HepG2 (cell line): ENCODE data around the gene FNIP2. TPM values are rescaled to one million over a fixed set of nuclear protein-coding genes. Genes with fewer than 3 reads are reported as not detected.

ENCODE experiments used
- ATAC-seq: fragments of 200-7000 bp; cut with Tn5 transposase; 3 replicates; pipeline ENCODE4 v1.9.1; 2020; ENCODE audit warnings: mild to moderate bottlenecking, moderate library complexity
- BruUV-seq: library from RNA; stranded (reverse); fragments of 400-500 nt; replicated peaks from 2 replicates; lab custom pipeline; 2021; lab: Mats Ljungman, UMichigan
- CTCF ChIA-PET: fragments of 300-600 bp; formaldehyde crosslinking; extraction: SDS; loops from one replicate; lab custom pipeline; 2021; ENCODE audit warnings: low total read pairs, inconsistent platforms, low intra/inter-chr PET ratio; lab: Yijun Ruan, JAX
- POLR2A ChIA-PET: fragments of 350-600 bp; sonication (Branson Sonifier 250); formaldehyde crosslinking; loops from one replicate; lab custom pipeline; 2020; ENCODE audit warnings: antibody characterized with exemption, inconsistent platforms; lab: Yijun Ruan, JAX
- DNase-seq: peaks from one replicate; pipeline ENCODE4 v3.0.0-alpha.2; 2015; ENCODE audit warnings: low spot score
- FAIRE-seq: peaks from 3 replicates; lab custom pipeline; 2011; peaks lifted over from hg19 to GRCh38; lab: Jason Lieb, UNC
- H2AFZ ChIP-seq: one replicate; pipeline ENCODE4 v1.6.1; 2011; ENCODE audit warnings: low read length, inconsistent platforms
- H3K27ac ChIP-seq: fragments of 300-600 bp; 3 replicates; pipeline ENCODE4 v1.8.0; 2011; ENCODE audit warnings: mixed run types, mild to moderate bottlenecking, mixed read lengths, low read length, inconsistent platforms; ENCODE audit not compliant: insufficient read depth; ENCODE audit errors: extremely low read length
- H3K27me3 ChIP-seq, 2 experiments: fragments of 200-600 bp in 1 of 2; 2 replicates in 1 of 2; 3 replicates in 1 of 2; pipeline versions ENCODE4 v1.6.0 to v1.8.0; 2011; ENCODE audit warnings: low read length in 2 of 2, mild to moderate bottlenecking in 2 of 2, moderate library complexity in 2 of 2, inconsistent platforms in 1 of 2; ENCODE audit not compliant: insufficient read depth in 2 of 2, control insufficient read depth in 1 of 2
- H3K36me3 ChIP-seq, 2 experiments: fragments of 200-600 bp in 1 of 2; replicated peaks in 1 of 2; 2 replicates in 1 of 2; 3 replicates in 1 of 2; pipeline versions ENCODE4 v1.5.1 to v1.8.0; 2011; ENCODE audit warnings: low read length in 2 of 2, inconsistent platforms in 1 of 2; ENCODE audit not compliant: insufficient read depth in 2 of 2, control insufficient read depth in 1 of 2
- H3K4me1 ChIP-seq: 2 replicates; pipeline ENCODE4 v1.5.1; 2012; ENCODE audit warnings: low read length, inconsistent platforms; ENCODE audit not compliant: insufficient read depth
- H3K4me2 ChIP-seq: 2 replicates; pipeline ENCODE4 v1.6.0; 2011; ENCODE audit warnings: low read depth, low read length, inconsistent platforms
- H3K4me3 ChIP-seq, 3 experiments: fragments of 200-600 bp in 1 of 3; sonication (generic), shearing (Covaris generic) in 1 of 3; replicated peaks in 1 of 3; 2 replicates each; pipeline ENCODE4 v1.5.1; 2011 to 2016; ENCODE audit warnings: low read length in 3 of 3, inconsistent platforms in 2 of 3, low read depth in 2 of 3, mild to moderate bottlenecking in 2 of 3, control low read depth in 1 of 3, mixed read lengths in 1 of 3; ENCODE audit not compliant: insufficient read depth in 1 of 3
- H3K79me2 ChIP-seq: one replicate; pipeline ENCODE4 v1.6.1; 2011; ENCODE audit warnings: low read length, inconsistent platforms; ENCODE audit not compliant: insufficient read depth
- H3K9ac ChIP-seq: 2 replicates; pipeline ENCODE4 v1.6.0; 2011; ENCODE audit warnings: mild to moderate bottlenecking, low read depth, low read length, inconsistent platforms; ENCODE audit not compliant: insufficient read depth
- H3K9me3 ChIP-seq: 2 replicates; pipeline ENCODE4 v1.5.1; 2012; ENCODE audit warnings: mild to moderate bottlenecking, low read length
- H4K20me1 ChIP-seq: 2 replicates; pipeline ENCODE4 v1.6.0; 2011; ENCODE audit warnings: inconsistent platforms, mild to moderate bottlenecking, low read length, moderate library complexity; ENCODE audit not compliant: insufficient read depth
- ASH2L ChIP-seq: fragments of 300-600, 200-600 bp; sonication (generic); IDR thresholded peaks from 2 replicates; pipeline ENCODE4 v1.7.0; 2017; ENCODE audit warnings: low read depth, mild to moderate bottlenecking, moderate library complexity, mixed read lengths, low read length; ENCODE audit not compliant: insufficient read length
- CCAR2 ChIP-seq: fragments of 200-400 bp; formaldehyde crosslinking; optimal IDR thresholded peaks from 2 replicates; pipeline ENCODE3; 2018; ENCODE audit warnings: low read depth, mild to moderate bottlenecking, low read length, moderate library complexity
- FLYWCH1 ChIP-seq: sonication (generic); formaldehyde crosslinking; IDR thresholded peaks from 2 replicates; pipeline ENCODE4 v1.8.1; 2023; ENCODE audit warnings: mild to moderate bottlenecking, missing genetic modification reagents
- GATAD2A ChIP-seq: IDR thresholded peaks from 2 replicates; pipeline ENCODE4 v1.6.1; 2016
- RARA ChIP-seq: IDR thresholded peaks from 2 replicates; pipeline ENCODE4 v1.6.1; 2016; ENCODE audit warnings: missing genetic modification reagents, missing compliant biosample characterization
- SNRNP70 ChIP-seq: fragments of 200-400 bp; formaldehyde crosslinking; IDR thresholded peaks from 2 replicates; pipeline ENCODE4 v1.6.1; 2017; ENCODE audit warnings: mild to moderate bottlenecking, low read depth, low read length, moderate library complexity
- SOX5 ChIP-seq: IDR thresholded peaks from 2 replicates; pipeline ENCODE4 v1.6.1; 2016; ENCODE audit warnings: borderline replicate concordance
- SOX6 ChIP-seq, 2 experiments: fragments of 450-650 bp in 1 of 2; sonication (generic) in 1 of 2; formaldehyde crosslinking in 1 of 2; IDR thresholded peaks; 2 replicates each; pipeline versions ENCODE4 v1.4.0 to v1.6.1; 2017 to 2020; ENCODE audit warnings: antibody characterized with exemption in 1 of 2, mild to moderate bottlenecking in 1 of 2, missing genetic modification reagents in 1 of 2
- TEAD3 ChIP-seq: optimal IDR thresholded peaks from 2 replicates; pipeline ENCODE3; 2016; ENCODE audit warnings: borderline replicate concordance
- ZBTB38 ChIP-seq: sonication (generic); formaldehyde crosslinking; IDR thresholded peaks from 2 replicates; pipeline ENCODE4 v1.5.1; 2020; ENCODE audit warnings: mild to moderate bottlenecking, missing genetic modification reagents
- ZNF230 ChIP-seq: sonication (generic); formaldehyde crosslinking; IDR thresholded peaks from 2 replicates; pipeline ENCODE4 v1.4.0; 2020; ENCODE audit warnings: mild to moderate bottlenecking, missing genetic modification reagents
- ZNF782 ChIP-seq: sonication (generic); formaldehyde crosslinking; IDR thresholded peaks from 2 replicates; pipeline ENCODE4 v1.4.0; 2020; ENCODE audit warnings: missing genetic modification reagents, mild to moderate bottlenecking, borderline replicate concordance
- WGBS: methylation state at CpG from one replicate; pipeline ENCODE4 v1.1.6; 2017; ENCODE audit warnings: low lambda C conversion rate; 5-methylcytosine and 5-hydroxymethylcytosine counted together
- in situ Hi-C: cut with HindIII; loops from 2 replicates; pipeline ENCODE4 v1.10.0; 2017; ENCODE audit warnings: low pct_unique_long_range_greater_than_20kb; ENCODE audit not compliant: extremely low pct_ligation_motif_present
- intact Hi-C: fragments of 100-400 bp; cut with micrococcal nuclease; formaldehyde crosslinking; loops from one replicate; pipeline ENCODE4 v1.10.0; 2022; ENCODE audit not compliant: unreplicated experiment
- polyA plus RNA-seq, 8 experiments: library from polyadenylated mRNA; depleted of rRNA in 3 of 8; stranded (reverse) in 7 of 8; unstranded in 1 of 8; fragments of >200 nt; fragmentation: Illumina TruSeq in 4 of 8; extraction: Trizol in 4 of 8; gene quantifications; 2 replicates each; pipeline versions ENCODE4 v1.2.1 to v1.2.3, GENCODE V29; 2011 to 2016; ENCODE audit warnings: low read depth in 4 of 8, missing spikeins in 1 of 8, mixed read lengths in 1 of 8; ENCODE audit not compliant: insufficient read depth in 1 of 8
- total RNA-seq, 5 experiments: library from RNA; depleted of rRNA; stranded (reverse); fragments of >200 nt; fragmentation: Illumina TruSeq; extraction: Trizol; gene quantifications; 2 replicates each; pipeline ENCODE4 v1.2.3, GENCODE V29; 2016; ENCODE audit warnings: low read depth in 1 of 5
- TF ChIP-seq, protein P1 (sequence below): sonication (generic); formaldehyde crosslinking; IDR thresholded peaks from 2 replicates; pipeline ENCODE4 v1.4.0; 2020; ENCODE audit warnings: missing genetic modification reagents
- TF ChIP-seq, protein P2 (sequence below): sonication (generic); formaldehyde crosslinking; IDR thresholded peaks from 2 replicates; pipeline ENCODE4 v1.5.1; 2020; ENCODE audit warnings: mild to moderate bottlenecking, missing genetic modification reagents, moderate library complexity
- TF ChIP-seq, protein P3 (sequence below): sonication (generic); formaldehyde crosslinking; IDR thresholded peaks from 2 replicates; pipeline ENCODE4 v1.4.0; 2020; ENCODE audit warnings: low read depth, mild to moderate bottlenecking, missing genetic modification reagents

FNIP2 gene
- total and polyA plus RNA-seq, 2 of the 13 experiments (the other 11 are each of a cell fraction or from before 2014, with no cell fraction given), result 15.5 to 21.0 TPM

DNA sequence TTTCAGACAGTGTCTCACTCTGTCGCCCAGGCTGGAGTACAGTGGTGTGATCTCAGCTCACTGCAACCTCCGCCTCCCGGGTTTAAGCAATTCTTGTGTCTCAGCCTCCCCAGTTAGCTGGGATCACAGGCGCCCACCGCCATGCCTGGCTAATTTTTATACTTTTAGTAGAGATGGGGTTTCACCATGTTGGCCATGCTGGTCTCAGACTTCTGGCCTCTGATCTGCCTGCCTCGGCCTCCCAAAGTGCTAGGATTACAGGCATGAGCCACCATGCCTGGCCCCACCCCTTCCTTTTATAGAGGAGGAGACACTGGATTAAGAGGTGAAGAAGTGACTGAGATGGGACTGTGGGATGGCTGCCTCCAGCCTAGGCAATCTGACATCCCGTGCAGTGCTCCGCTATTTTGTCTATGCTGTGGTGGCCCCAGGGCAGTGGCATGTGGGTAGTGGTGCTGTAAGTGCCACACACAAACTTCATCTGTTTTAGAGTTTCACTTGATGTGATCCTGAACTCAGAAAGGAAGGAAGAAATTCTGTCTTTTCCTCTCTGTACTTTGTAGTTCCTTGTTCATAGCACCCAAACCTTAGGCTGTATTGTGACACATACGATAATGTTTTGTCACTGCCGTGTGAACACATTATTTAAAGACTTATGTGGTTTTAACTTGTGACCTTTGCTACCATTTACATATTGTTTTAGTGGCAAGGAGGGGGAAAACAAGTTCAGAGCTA lies 48.9 kb downstream of the FNIP2 start:
- H3K79me2 ChIP-seq, result peaks cover 68% of the 10 kb centered on the region
- TF ChIP-seq ZBTB38 (0 out of 2 replicates have a peak, but pooled peaks have one; percentile 26), SOX5 (CRISPR knock-in tag) (0 out of 2 replicates have a peak, but pooled peaks have one; percentile 29), SOX6 (IDR thresholded peaks at IDR 0.05) (no peak), SOX6 (CRISPR knock-in tag; IDR thresholded peaks at IDR 0.05) (0 out of 2 replicates have a peak, but pooled peaks have one; percentile 22), ASH2L (no peak), SNRNP70 (no peak), RARA (CRISPR knock-in tag) (peak; percentile 33; the same call in 1 of the 2 replicates), ZNF782 (CRISPR knock-in tag) (no peak), CCAR2 (no peak), TEAD3 (peak; percentile 23), ZNF230 (no peak), GATAD2A (peak; percentile 28; the same call in 1 of the 2 replicates), FLYWCH1 (CRISPR knock-in tag) (no peak)
- TF ChIP-seq, protein P1, sequence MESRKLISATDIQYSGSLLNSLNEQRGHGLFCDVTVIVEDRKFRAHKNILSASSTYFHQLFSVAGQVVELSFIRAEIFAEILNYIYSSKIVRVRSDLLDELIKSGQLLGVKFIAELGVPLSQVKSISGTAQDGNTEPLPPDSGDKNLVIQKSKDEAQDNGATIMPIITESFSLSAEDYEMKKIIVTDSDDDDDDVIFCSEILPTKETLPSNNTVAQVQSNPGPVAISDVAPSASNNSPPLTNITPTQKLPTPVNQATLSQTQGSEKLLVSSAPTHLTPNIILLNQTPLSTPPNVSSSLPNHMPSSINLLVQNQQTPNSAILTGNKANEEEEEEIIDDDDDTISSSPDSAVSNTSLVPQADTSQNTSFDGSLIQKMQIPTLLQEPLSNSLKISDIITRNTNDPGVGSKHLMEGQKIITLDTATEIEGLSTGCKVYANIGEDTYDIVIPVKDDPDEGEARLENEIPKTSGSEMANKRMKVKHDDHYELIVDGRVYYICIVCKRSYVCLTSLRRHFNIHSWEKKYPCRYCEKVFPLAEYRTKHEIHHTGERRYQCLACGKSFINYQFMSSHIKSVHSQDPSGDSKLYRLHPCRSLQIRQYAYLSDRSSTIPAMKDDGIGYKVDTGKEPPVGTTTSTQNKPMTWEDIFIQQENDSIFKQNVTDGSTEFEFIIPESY, result peak; percentile 23; the same call in 1 of the 2 replicates
- TF ChIP-seq, protein P2, sequence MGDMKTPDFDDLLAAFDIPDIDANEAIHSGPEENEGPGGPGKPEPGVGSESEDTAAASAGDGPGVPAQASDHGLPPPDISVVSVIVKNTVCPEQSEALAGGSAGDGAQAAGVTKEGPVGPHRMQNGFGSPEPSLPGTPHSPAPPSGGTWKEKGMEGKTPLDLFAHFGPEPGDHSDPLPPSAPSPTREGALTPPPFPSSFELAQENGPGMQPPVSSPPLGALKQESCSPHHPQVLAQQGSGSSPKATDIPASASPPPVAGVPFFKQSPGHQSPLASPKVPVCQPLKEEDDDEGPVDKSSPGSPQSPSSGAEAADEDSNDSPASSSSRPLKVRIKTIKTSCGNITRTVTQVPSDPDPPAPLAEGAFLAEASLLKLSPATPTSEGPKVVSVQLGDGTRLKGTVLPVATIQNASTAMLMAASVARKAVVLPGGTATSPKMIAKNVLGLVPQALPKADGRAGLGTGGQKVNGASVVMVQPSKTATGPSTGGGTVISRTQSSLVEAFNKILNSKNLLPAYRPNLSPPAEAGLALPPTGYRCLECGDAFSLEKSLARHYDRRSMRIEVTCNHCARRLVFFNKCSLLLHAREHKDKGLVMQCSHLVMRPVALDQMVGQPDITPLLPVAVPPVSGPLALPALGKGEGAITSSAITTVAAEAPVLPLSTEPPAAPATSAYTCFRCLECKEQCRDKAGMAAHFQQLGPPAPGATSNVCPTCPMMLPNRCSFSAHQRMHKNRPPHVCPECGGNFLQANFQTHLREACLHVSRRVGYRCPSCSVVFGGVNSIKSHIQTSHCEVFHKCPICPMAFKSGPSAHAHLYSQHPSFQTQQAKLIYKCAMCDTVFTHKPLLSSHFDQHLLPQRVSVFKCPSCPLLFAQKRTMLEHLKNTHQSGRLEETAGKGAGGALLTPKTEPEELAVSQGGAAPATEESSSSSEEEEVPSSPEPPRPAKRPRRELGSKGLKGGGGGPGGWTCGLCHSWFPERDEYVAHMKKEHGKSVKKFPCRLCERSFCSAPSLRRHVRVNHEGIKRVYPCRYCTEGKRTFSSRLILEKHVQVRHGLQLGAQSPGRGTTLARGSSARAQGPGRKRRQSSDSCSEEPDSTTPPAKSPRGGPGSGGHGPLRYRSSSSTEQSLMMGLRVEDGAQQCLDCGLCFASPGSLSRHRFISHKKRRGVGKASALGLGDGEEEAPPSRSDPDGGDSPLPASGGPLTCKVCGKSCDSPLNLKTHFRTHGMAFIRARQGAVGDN (CRISPR knock-in tag), result peak; percentile 41
- TF ChIP-seq, protein P3, sequence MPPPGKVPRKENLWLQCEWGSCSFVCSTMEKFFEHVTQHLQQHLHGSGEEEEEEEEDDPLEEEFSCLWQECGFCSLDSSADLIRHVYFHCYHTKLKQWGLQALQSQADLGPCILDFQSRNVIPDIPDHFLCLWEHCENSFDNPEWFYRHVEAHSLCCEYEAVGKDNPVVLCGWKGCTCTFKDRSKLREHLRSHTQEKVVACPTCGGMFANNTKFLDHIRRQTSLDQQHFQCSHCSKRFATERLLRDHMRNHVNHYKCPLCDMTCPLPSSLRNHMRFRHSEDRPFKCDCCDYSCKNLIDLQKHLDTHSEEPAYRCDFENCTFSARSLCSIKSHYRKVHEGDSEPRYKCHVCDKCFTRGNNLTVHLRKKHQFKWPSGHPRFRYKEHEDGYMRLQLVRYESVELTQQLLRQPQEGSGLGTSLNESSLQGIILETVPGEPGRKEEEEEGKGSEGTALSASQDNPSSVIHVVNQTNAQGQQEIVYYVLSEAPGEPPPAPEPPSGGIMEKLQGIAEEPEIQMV (CRISPR knock-in tag), result no peak

More for the DNA sequence above, 48.9 kb downstream of the FNIP2 start:
- peaks cover 95% of the 10 kb centered on the region for H3K4me1 ChIP-seq
- CTCF ChIA-PET, result no interaction called here
- no peaks in the 10 kb centered on the region for H3K36me3 ChIP-seq
- H4K20me1 ChIP-seq, result no peaks in the 10 kb centered on the region
- intact Hi-C loops, result no loop called here
- H3K9me3 ChIP-seq, result no peaks in the 10 kb centered on the region
- BruUV-seq, result no TSS peak
- ATAC-seq, result no peak
- POLR2A ChIA-PET, result no interaction called here
- H2AFZ ChIP-seq, result no peak overlapping the region
- H3K4me2 ChIP-seq, result peak overlapping the region; percentile 47
- FAIRE-seq, result no peak
- in situ Hi-C loops, result no loop called here
- no peak overlapping the region for H3K4me3 ChIP-seq
- H3K27me3 ChIP-seq, result no peaks in the 10 kb centered on the region
- H3K9ac ChIP-seq, result peak overlapping the region; percentile 10; the same call in 1 of the 2 replicates
- DNase-seq, result no peak
- H3K27ac ChIP-seq, result peak overlapping the region; percentile 36
- 80% methylated on average over 10 of the region's 10 CpGs for WGBS
